NK-92 (cell line): ENCODE measurements around the gene ZNF222.

Source experiments
- DNase-seq: peaks from one replicate; lab custom pipeline; 2025; ENCODE audit not compliant: unreplicated experiment; lab: John Stamatoyannopoulos, UW

Gene ZNF222

DNA sequence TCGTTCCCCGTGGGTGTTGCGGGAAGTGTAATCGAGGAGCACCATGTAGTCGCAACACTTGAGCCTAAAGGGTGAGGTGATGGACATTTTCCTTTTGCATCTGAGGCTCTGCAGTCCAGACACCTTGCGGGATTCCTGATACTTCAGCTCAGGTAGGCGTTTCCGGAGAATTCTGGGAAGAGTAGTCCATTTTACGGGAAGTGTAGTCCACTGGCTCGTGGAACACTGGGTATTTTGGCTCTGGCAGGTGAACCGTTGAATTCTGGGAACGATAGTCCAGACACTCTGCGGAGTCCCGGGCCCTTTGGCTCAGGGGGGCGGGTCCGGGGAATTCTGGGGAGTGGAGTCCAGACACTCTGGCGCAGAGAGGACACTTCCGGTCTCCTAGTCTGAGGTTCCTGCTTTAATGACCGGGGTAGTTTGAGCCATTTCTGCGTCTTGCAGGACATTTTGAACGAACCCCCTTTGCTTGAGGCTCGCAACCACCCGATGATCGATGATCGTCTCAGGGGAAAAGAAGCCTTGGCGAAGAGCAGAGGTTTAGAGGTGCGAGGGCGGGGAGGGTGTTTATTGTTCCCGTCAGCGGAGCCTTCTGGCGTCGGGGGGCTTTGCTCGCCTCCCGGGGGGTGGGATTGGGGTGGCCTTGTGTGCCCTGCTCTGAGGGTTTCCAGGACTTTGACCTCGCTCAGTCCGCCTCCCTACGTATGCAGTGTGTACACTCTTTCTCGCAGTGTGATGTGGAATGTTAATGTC, 26.6 kb downstream of the ZNF222 start, which contains the start of gene ZNF223:
Gene ZNF223, plus strand, starts transcription at position 387 of the 753 bp plus-strand sequence. CDS start 3,141 bp downstream, outside the sequence.
- no peak for DNase-seq

DNA sequence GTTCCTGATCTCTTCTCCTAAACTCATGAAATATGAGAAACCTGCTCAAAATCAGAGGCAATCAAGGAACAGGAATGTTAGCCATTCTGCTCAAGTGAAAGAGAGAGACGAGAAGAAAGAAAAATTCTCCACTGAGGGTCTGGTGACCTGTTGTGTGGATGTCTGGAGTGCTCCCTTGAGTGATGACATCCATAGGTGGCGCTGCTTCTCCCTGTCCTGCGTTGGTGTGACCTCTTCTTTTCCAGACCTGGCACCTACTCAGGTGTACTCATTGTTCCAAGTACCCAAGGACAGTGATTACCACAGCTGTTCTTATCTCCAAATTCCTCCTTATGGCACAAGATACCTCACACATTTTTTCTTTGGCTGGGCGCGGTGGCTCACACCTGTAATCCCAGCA, 30.7 kb downstream of the ZNF222 start:
- DNase-seq: no peak

DNA sequence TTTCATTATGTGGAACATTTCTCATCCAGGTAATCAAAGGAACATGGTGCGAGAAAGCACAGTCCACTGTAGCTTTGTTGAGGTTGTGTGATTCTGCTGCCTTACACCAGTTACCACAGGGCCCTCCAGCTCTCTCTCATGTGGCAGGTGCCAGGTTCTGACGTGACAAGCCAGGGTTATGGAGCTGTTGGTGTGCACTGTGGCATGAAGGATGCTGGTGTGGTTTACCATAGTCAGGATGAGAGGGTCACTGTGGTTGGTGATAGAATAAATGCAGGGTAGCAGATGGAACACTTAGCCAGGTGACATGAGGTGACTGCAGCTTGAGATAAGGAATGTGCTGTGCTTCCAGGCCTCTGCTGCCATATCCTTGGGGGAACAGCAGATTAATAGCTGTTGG, 34.0 kb downstream of the ZNF222 start:
- no peak for DNase-seq

DNA sequence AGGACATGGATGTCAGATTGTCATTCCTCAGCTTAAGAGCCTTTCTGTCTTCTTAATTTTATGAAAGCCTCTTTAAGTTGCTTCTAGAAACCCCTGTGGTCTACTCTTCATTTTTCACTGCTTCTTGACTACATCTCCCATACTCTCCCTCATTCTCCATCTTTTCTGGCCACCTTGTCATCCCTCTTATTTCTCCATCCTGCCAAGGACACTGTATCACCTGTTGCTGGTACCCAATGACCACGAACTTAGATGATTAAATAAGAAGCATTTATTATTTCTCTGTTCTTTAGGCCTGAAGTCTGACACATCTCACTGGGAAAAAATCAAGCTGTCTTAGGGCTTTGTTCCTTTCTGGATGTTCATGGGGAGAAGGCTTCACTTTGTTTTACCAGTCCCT, 35.9 kb downstream of the ZNF222 start:
- no peak for DNase-seq

DNA sequence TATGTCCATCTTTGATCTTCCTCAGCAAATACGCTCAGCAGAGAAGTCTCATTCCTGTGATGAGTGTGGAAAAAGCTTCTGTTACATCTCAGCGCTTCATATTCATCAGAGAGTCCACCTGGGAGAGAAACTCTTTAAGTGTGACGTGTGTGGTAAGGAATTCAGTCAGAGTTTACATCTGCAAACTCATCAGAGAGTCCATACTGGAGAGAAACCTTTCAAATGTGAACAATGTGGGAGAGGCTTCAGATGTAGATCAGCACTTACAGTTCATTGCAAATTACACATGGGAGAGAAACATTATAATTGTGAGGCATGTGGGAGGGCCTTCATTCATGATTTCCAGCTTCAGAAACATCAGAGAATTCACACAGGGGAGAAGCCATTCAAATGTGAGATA, 41.1 kb downstream of the ZNF222 start:
- DNase-seq: no peak

DNA sequence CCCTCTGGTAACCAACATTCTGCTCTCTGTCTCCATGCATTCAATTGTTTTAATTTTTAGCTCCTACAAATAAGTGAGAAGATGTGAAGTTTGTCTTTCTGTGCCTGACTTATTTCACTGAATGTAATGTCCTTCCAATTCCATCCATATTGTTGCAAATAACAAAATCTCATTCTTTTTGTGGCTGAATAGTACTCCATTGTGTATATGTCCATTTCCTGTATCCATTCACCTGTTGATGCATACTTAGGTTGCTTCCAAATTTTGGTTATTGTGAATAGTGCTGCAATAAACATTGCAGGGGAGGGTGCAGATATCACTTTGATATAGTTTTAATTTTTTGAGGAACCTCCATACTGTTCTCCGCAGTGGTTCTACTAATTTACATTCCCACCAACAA, 44.2 kb downstream of the ZNF222 start:
- no peak for DNase-seq

DNA sequence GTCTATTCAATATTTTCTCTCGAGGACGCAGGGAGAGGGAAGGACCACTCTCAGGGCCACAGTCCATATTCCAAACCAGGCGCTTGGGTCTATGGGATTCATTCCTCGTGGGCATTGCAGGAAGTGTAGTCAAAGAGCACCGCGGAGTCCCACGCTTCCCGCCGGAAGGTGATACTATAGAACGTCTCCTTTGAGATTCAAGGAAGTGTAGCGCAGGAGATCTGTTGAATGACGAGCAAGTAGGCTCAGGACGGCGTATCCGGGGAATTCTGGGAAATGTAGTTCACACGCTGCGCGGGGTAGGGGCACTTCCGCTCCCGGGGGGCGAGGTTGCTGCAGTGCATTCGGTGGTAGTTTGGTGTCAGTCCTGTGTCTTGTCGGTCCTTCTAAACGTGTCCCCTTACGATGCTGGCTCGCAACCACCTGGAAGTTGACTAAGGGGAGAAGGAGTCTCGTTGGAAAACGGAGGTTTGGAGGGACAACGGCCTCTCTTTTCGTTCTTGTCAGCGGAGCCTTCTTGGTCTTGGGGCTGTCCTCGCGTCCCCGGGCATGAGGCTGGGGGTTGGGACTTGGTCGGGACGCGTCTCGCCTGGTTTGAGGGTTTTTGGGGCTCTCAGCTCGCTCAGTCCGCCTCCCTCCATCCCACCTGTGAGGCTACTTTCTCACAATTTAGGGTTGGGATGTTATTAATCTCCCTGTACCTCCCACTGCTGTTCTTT, 46.8 kb downstream of the ZNF222 start, which contains the start of gene ZNF284:
Gene ZNF284, plus strand, starts transcription at position 336 of the 719 bp plus-strand sequence. CDS start 4,231 bp downstream, outside the sequence.
- DNase-seq: no peak

DNA sequence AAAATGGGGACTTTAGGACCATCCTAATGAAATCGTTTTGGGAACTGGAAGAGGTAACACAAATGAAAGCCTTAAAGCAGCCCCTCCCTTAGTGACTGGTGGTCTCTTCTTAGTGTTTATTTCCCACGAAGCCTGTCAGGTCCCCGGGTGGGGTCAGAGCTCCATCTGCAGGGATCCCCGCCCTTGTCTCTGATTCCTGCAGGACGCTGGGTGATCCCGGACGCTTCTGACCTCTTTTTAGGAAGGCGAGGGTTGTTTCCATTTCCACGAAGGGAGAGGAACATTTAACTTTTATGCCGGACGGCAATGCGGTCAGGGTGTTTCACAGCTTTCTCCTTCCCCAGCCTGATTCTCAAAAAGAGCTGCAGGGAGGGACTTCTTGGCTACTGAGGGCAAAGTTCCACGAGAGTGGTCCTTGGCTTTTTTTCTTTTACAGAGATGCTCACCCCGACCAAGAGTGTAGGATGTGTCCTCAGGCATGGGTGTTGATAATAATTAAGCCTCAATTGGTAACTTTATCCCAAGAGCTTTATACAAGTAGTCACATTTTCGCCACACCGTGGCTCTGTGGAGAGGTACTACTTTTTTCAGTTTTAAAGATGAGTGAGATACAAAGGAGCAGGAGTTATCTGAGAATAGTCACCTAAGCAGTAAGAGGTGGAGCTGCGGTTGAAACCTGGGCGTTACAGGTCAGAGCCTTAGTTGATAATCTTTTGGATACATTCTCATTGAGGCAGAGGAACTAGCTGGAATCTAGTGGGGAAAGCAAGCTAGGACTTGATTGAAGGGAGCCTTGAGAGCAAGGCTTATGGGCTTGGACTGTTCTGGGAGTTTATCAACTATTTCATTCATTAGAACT, 47.6 kb downstream of the ZNF222 start:
- DNase-seq: no peak

DNA sequence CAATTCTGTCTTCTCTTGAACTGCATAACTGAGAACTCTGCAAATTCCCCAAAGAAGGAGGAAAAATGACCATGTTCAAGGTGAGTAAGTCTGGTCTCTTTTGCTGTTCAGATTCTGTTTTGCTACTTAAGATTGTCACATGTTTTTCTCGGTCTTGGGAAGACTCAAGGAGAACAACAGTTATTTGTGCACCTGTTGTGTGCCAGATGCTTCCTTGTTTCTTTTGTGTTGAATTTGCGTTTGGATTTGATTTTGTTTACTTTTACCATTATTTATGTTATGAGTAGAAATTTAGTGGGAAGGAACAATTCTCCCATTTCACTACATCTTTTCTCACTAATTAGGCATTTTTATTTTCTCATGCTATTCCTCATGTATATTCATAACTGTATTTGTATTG, 51.1 kb downstream of the ZNF222 start:
- DNase-seq: no peak
